SK-N-SH (cell line): Measurements from ENCODE around the gene NBPF1.
A peak's percentile ranks its signal among the peaks of the same experiment; 100 is the strongest.
"Not testable (repeated sequence)": the region's sequence is repeated elsewhere in the genome, so short reads cannot be mapped to it uniquely, and the experiment has no call there.

Source experiments
- EP300 ChIP-seq, 2 experiments: IDR thresholded peaks; 2 replicates each; pipeline versions ENCODE4 v1.4.0 to v1.6.1; 2012; ENCODE audit warnings: borderline replicate concordance in 1 of 2, low read depth in 1 of 2, low read length in 1 of 2
- FOSL2 ChIP-seq: IDR thresholded peaks from 2 replicates; pipeline ENCODE4 v1.4.0; 2012; ENCODE audit warnings: low read depth, mild to moderate bottlenecking, moderate library complexity, borderline replicate concordance
- JUND ChIP-seq: IDR thresholded peaks from 2 replicates; pipeline ENCODE4 v1.4.0; 2012
- MXI1 ChIP-seq: IDR thresholded peaks from 2 replicates; pipeline ENCODE4 v1.6.1; 2012; ENCODE audit warnings: mild to moderate bottlenecking, low read depth, low read length, improper control_type of control experiment
- RAD21 ChIP-seq: IDR thresholded peaks from 2 replicates; pipeline ENCODE4 v1.6.1; 2012; ENCODE audit warnings: mild to moderate bottlenecking, low read length
- RFX5 ChIP-seq: IDR thresholded peaks from 2 replicates; pipeline ENCODE4 v1.6.1; 2012; ENCODE audit warnings: mild to moderate bottlenecking, improper control_type of control experiment, low read length
- TAF1 ChIP-seq: IDR thresholded peaks from 2 replicates; pipeline ENCODE4 v1.6.1; 2012; ENCODE audit warnings: low read depth, mild to moderate bottlenecking, low read length, moderate library complexity, borderline replicate concordance
- TCF12 ChIP-seq: IDR thresholded peaks from 2 replicates; pipeline ENCODE4 v1.4.0; 2012
- TF ChIP-seq, protein P1 (sequence below): IDR thresholded peaks from 2 replicates; pipeline ENCODE4 v1.4.0; 2012; ENCODE audit warnings: low read depth
- TF ChIP-seq, protein P2 (sequence below): IDR thresholded peaks from 2 replicates; pipeline ENCODE4 v1.6.1; 2012; ENCODE audit warnings: mild to moderate bottlenecking, low read depth, low read length, moderate library complexity
- TF ChIP-seq, protein P3 (sequence below): IDR thresholded peaks from 2 replicates; pipeline ENCODE4 v1.4.0; 2012; ENCODE audit warnings: low read depth, borderline replicate concordance
- TF ChIP-seq, protein P4 (sequence below): fragments of 150-350 bp; IDR thresholded peaks from 2 replicates; pipeline ENCODE4 v1.6.1; 2017; ENCODE audit warnings: antibody characterized with exemption, low read length, low read depth, borderline replicate concordance
- TF ChIP-seq, protein P5 (sequence below): fragments of 200-600 bp; sonication (generic); IDR thresholded peaks from 2 replicates; pipeline ENCODE4 v1.6.1; 2017; ENCODE audit warnings: antibody characterized with exemption, mild to moderate bottlenecking, moderate library complexity

DNA sequence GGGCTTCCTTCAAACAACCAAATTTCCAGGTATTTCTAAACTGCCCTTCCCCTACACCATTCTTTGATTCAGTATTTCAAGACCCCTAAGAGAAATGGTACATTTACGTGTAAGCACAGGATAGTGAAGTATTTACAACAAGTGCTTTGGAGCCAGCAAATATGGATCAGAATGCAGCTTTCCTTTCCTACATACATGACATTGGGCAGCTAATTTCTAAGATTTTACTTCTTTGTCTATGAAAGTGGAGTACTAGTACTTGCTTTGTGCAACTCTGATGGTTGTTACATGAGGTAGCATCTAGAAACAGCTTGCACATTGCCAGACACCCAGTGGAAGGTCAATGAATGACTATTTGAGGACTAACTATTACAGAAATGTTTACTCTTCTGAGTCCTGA is 38.2 kb upstream of the NBPF1 start:
- not testable (repeated sequence) for TF ChIP-seq TCF12; JUND; FOSL2; TAF1; RAD21; RFX5; EP300 (IDR thresholded peaks at IDR 0.05; ENCODE audit: borderline replicate concordance in 1 of 2, low read depth in 1 of 2, low read length in 1 of 2); MXI1
- TF ChIP-seq, protein P1, sequence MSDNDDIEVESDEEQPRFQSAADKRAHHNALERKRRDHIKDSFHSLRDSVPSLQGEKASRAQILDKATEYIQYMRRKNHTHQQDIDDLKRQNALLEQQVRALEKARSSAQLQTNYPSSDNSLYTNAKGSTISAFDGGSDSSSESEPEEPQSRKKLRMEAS: not testable (repeated sequence)
- TF ChIP-seq, protein P2, sequence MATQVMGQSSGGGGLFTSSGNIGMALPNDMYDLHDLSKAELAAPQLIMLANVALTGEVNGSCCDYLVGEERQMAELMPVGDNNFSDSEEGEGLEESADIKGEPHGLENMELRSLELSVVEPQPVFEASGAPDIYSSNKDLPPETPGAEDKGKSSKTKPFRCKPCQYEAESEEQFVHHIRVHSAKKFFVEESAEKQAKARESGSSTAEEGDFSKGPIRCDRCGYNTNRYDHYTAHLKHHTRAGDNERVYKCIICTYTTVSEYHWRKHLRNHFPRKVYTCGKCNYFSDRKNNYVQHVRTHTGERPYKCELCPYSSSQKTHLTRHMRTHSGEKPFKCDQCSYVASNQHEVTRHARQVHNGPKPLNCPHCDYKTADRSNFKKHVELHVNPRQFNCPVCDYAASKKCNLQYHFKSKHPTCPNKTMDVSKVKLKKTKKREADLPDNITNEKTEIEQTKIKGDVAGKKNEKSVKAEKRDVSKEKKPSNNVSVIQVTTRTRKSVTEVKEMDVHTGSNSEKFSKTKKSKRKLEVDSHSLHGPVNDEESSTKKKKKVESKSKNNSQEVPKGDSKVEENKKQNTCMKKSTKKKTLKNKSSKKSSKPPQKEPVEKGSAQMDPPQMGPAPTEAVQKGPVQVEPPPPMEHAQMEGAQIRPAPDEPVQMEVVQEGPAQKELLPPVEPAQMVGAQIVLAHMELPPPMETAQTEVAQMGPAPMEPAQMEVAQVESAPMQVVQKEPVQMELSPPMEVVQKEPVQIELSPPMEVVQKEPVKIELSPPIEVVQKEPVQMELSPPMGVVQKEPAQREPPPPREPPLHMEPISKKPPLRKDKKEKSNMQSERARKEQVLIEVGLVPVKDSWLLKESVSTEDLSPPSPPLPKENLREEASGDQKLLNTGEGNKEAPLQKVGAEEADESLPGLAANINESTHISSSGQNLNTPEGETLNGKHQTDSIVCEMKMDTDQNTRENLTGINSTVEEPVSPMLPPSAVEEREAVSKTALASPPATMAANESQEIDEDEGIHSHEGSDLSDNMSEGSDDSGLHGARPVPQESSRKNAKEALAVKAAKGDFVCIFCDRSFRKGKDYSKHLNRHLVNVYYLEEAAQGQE: not testable (repeated sequence)
- TF ChIP-seq, protein P3, sequence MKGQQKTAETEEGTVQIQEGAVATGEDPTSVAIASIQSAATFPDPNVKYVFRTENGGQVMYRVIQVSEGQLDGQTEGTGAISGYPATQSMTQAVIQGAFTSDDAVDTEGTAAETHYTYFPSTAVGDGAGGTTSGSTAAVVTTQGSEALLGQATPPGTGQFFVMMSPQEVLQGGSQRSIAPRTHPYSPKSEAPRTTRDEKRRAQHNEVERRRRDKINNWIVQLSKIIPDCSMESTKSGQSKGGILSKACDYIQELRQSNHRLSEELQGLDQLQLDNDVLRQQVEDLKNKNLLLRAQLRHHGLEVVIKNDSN: not testable (repeated sequence)
- TF ChIP-seq, protein P4, sequence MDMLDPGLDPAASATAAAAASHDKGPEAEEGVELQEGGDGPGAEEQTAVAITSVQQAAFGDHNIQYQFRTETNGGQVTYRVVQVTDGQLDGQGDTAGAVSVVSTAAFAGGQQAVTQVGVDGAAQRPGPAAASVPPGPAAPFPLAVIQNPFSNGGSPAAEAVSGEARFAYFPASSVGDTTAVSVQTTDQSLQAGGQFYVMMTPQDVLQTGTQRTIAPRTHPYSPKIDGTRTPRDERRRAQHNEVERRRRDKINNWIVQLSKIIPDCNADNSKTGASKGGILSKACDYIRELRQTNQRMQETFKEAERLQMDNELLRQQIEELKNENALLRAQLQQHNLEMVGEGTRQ: not testable (repeated sequence)
- TF ChIP-seq, protein P5, sequence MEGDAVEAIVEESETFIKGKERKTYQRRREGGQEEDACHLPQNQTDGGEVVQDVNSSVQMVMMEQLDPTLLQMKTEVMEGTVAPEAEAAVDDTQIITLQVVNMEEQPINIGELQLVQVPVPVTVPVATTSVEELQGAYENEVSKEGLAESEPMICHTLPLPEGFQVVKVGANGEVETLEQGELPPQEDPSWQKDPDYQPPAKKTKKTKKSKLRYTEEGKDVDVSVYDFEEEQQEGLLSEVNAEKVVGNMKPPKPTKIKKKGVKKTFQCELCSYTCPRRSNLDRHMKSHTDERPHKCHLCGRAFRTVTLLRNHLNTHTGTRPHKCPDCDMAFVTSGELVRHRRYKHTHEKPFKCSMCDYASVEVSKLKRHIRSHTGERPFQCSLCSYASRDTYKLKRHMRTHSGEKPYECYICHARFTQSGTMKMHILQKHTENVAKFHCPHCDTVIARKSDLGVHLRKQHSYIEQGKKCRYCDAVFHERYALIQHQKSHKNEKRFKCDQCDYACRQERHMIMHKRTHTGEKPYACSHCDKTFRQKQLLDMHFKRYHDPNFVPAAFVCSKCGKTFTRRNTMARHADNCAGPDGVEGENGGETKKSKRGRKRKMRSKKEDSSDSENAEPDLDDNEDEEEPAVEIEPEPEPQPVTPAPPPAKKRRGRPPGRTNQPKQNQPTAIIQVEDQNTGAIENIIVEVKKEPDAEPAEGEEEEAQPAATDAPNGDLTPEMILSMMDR: peak; percentile 13; the same call in 1 of the 2 replicates
